ENCODE data around the gene C10orf143.
"Not testable (repeated sequence)": the region's sequence is repeated elsewhere in the genome, so short reads cannot be mapped to it uniquely, and the experiment has no call there.

The C10orf143 gene

GRCh38 chr10:130025326-130025725, 85.3 kb downstream of the C10orf143 start:
- Histone ChIP-seq H3K4me1 (ENCODE audit: control insufficient read depth, insufficient read depth, low read length) (no peaks in the 10 kb centered on the region), H3K4me3 (ENCODE audit: low read depth, low read length) (no peak overlapping the region), H3K36me3 (ENCODE audit: control insufficient read depth in 2 of 2, insufficient read depth in 1 of 2, low read length in 2 of 2) (no peaks in the 10 kb centered on the region), H3K27ac (ENCODE audit: extremely low read depth, low read depth, low read length) (no peak overlapping the region), H3K9me3 (ENCODE audit: control insufficient read depth, insufficient read depth, low read depth, low read length) (no peaks in the 10 kb centered on the region)
- peak; percentile 39; the same call in 1 of the 2 replicates for TF ChIP-seq KLF1 (tag by site-specific recombination; IDR thresholded peaks at IDR 0.05)
- TF ChIP-seq ZNF571 (tag by site-specific recombination; IDR thresholded peaks at IDR 0.05) = no peak
- TF ChIP-seq, protein P1, sequence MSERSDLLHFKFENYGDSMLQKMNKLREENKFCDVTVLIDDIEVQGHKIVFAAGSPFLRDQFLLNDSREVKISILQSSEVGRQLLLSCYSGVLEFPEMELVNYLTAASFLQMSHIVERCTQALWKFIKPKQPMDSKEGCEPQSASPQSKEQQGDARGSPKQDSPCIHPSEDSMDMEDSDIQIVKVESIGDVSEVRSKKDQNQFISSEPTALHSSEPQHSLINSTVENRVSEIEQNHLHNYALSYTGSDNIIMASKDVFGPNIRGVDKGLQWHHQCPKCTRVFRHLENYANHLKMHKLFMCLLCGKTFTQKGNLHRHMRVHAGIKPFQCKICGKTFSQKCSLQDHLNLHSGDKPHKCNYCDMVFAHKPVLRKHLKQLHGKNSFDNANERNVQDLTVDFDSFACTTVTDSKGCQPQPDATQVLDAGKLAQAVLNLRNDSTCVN (tag by site-specific recombination; optimal IDR thresholded peaks at IDR 0.05) = no peak
- CTCF ChIA-PET = no interaction called here
- POLR2A ChIA-PET = no interaction called here

DNA sequence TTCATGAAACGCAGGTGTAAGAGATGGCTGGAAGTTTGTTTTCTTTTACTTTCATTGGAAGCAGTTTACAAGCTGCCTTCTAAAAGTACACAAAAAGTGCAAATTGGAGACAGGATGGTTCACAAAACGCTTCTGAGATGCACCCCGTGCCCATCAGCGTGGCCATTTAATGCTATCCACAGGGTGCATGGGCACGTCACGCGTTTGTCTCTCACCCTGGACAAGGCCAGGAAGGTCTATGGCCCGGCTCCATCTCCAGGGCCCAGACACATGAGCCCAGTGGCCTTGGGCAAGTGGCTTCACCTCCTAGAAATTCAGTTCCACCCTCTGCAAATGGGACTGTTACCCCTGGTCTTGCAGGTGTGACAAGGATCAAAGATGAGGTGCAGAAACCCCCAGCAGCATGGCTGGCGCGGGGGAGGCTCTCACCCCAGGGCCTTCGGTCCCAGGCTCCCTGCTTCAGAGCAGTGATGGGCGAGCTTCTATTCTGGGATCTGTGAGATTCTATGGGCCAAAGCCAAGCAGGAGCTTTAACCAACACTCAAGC, 85.8 kb downstream of the C10orf143 start:
- no peaks in the 10 kb centered on the region for H3K4me1 ChIP-seq (ENCODE audit: control insufficient read depth, insufficient read depth, low read length)
- ChIA-PET POLR2A (no interaction called here), CTCF (no interaction called here)
- no peak for TF ChIP-seq ZNF274 (IDR thresholded peaks at IDR 0.05; ENCODE audit: low read length)
- TF ChIP-seq ZNF274 (tag by site-specific recombination; IDR thresholded peaks at IDR 0.05; ENCODE audit: borderline replicate concordance) = no peak
- TF ChIP-seq ZNF354C (tag by site-specific recombination; IDR thresholded peaks at IDR 0.05; ENCODE audit: borderline replicate concordance, low read depth) = no peak
- no peak for TF ChIP-seq ZNF596 (tag by site-specific recombination; IDR thresholded peaks at IDR 0.05)
- TF ChIP-seq ZNF184 (tag by site-specific recombination; IDR thresholded peaks at IDR 0.05) = no peak
- H3K27ac ChIP-seq (ENCODE audit: extremely low read depth, low read depth, low read length) = no peak overlapping the region
- H3K4me3 ChIP-seq (ENCODE audit: low read depth, low read length) = no peak overlapping the region
- no peaks in the 10 kb centered on the region for H3K9me3 ChIP-seq (ENCODE audit: control insufficient read depth, insufficient read depth, low read depth, low read length)
- H3K36me3 ChIP-seq (ENCODE audit: control insufficient read depth in 2 of 2, insufficient read depth in 1 of 2, low read length in 2 of 2) = no peaks in the 10 kb centered on the region

GRCh38 chr10:130024326-130024725, 86.3 kb downstream of the C10orf143 start:
- H3K27ac ChIP-seq (ENCODE audit: extremely low read depth, low read depth, low read length); H3K4me1 ChIP-seq (ENCODE audit: control insufficient read depth, insufficient read depth, low read length); CTCF ChIA-PET; H3K4me3 ChIP-seq (ENCODE audit: low read depth, low read length); POLR2A ChIA-PET; H3K36me3 ChIP-seq (ENCODE audit: control insufficient read depth in 2 of 2, insufficient read depth in 1 of 2, low read length in 2 of 2); H3K9me3 ChIP-seq (ENCODE audit: control insufficient read depth, insufficient read depth, low read depth, low read length): not testable (repeated sequence)

DNA sequence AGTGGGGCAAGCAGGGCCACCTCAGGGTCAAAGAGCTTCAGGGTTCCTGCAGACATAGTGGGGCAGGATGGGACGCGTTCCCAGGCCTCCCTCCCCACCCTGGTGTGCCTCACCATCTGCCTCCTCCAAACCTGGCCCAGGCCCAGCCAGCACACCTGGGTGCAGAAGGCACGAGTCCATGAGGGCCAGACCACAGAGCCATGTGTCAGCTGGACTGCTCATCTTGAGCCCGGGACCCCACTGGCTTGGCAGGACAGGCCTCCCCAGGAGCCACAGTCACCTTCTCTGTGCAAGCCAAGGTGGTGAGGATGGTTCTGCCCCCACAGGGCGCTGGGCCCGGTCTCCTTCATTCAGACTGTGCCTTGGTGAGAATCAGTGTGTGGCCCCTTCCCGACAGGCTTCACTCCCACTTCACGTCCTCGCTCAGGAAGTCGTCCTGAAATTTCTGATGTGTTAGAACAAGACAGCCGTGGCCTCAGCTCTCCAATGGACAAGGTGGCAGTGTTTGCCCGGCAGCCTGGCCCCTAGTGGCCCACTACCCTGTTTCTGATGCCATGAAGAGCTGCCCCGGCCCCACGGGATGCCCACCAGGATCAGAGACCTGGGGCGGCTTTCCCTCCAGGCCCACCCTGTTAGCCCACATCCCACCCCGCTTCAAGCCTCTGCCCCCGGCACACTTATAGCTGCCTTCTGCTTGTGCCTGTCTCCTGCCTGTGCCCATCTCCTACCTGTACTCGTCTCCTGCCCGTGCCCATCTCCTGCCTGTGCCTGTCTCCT, 87.0 kb downstream of the C10orf143 start:
- ChIA-PET POLR2A (no interaction called here), CTCF (no interaction called here)
- Histone ChIP-seq H3K9me3 (ENCODE audit: control insufficient read depth, insufficient read depth, low read depth, low read length) (no peaks in the 10 kb centered on the region), H3K36me3 (ENCODE audit: control insufficient read depth in 2 of 2, insufficient read depth in 1 of 2, low read length in 2 of 2) (no peaks in the 10 kb centered on the region), H3K27ac (ENCODE audit: extremely low read depth, low read depth, low read length) (no peak overlapping the region), H3K4me1 (ENCODE audit: control insufficient read depth, insufficient read depth, low read length) (no peaks in the 10 kb centered on the region), H3K4me3 (ENCODE audit: low read depth, low read length) (no peak overlapping the region)
- TF ChIP-seq ZNF10 (tag by site-specific recombination; IDR thresholded peaks at IDR 0.05) (no peak), ZNF248 (tag by site-specific recombination; IDR thresholded peaks at IDR 0.05) (no peak), ZNF549 (tag by site-specific recombination; IDR thresholded peaks at IDR 0.05) (no peak), ZNF701 (tag by site-specific recombination; IDR thresholded peaks at IDR 0.05) (no peak), ZNF654 (tag by site-specific recombination; IDR thresholded peaks at IDR 0.05; ENCODE audit: low read depth) (no peak), ZNF792 (tag by site-specific recombination; IDR thresholded peaks at IDR 0.05) (no peak), PRDM1 (tag by site-specific recombination; IDR thresholded peaks at IDR 0.05) (no peak), TCF7L2 (IDR thresholded peaks at IDR 0.05; ENCODE audit: borderline replicate concordance, low read depth, low read length) (no peak), ZNF211 (tag by site-specific recombination; IDR thresholded peaks at IDR 0.05; ENCODE audit: low read depth) (no peak), ZNF121 (tag by site-specific recombination; IDR thresholded peaks at IDR 0.05) (no peak), SCRT1 (tag by site-specific recombination; IDR thresholded peaks at IDR 0.05; ENCODE audit: borderline replicate concordance) (no peak)
- TF ChIP-seq, protein P2, sequence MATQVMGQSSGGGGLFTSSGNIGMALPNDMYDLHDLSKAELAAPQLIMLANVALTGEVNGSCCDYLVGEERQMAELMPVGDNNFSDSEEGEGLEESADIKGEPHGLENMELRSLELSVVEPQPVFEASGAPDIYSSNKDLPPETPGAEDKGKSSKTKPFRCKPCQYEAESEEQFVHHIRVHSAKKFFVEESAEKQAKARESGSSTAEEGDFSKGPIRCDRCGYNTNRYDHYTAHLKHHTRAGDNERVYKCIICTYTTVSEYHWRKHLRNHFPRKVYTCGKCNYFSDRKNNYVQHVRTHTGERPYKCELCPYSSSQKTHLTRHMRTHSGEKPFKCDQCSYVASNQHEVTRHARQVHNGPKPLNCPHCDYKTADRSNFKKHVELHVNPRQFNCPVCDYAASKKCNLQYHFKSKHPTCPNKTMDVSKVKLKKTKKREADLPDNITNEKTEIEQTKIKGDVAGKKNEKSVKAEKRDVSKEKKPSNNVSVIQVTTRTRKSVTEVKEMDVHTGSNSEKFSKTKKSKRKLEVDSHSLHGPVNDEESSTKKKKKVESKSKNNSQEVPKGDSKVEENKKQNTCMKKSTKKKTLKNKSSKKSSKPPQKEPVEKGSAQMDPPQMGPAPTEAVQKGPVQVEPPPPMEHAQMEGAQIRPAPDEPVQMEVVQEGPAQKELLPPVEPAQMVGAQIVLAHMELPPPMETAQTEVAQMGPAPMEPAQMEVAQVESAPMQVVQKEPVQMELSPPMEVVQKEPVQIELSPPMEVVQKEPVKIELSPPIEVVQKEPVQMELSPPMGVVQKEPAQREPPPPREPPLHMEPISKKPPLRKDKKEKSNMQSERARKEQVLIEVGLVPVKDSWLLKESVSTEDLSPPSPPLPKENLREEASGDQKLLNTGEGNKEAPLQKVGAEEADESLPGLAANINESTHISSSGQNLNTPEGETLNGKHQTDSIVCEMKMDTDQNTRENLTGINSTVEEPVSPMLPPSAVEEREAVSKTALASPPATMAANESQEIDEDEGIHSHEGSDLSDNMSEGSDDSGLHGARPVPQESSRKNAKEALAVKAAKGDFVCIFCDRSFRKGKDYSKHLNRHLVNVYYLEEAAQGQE (tag by site-specific recombination; IDR thresholded peaks at IDR 0.05) = no peak

Data from HEK293 (cell line).